LNCaP clone FGC (cell line): ENCODE data around the gene NVL.
A peak's percentile ranks its signal among the peaks of the same experiment; 100 is the strongest.

Experiments
- DNase-seq: peaks from one replicate; pipeline ENCODE4 v3.0.0-alpha.2; 2011; ENCODE audit warnings: low read depth
- H3K4me3 ChIP-seq: 2 replicates; pipeline ENCODE4 v1.5.1; 2011; ENCODE audit warnings: mild to moderate bottlenecking, low read depth, low read length, control low read depth
- TF ChIP-seq, protein P1 (sequence below): IDR thresholded peaks from 2 replicates; pipeline ENCODE4 v1.5.1; 2012; ENCODE audit warnings: mild to moderate bottlenecking; ENCODE audit not compliant: control insufficient read depth, insufficient read depth; ENCODE audit errors: extremely low read depth

Gene NVL

DNA sequence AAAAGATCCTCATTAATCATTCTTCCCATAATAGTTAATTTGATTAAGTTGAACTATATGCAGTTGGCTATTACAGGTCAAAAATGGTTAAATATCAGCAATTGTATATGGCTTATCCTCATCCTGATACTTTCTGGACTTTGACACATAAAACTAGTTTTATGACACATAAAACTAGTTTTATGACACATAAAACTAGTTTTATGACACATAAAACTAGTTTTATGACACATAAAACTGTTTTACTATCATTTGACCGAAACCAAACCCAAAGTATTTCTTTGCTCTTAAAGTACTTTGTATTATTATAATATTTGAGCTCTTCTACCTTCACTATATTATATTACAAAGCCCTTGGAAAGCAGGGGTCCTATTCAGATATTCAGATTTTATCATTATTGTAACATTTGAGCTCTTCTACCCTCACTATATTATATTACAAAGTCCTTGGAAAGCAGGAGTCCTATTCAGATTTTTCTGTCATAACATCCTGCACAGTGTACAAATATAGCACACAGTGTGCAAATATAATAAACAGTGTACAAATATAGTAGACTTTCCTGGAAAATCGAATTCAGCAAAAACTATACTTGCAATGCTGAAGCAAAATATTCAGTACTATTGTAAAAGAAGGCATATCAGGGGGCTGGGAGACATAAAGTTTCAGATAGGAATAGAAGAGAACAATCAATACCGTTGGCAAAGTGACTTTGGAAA is 53.0 kb downstream of the NVL start:
- no peak overlapping the region for H3K4me3 ChIP-seq
- peak; percentile 75 for DNase-seq
- TF ChIP-seq, protein P1, sequence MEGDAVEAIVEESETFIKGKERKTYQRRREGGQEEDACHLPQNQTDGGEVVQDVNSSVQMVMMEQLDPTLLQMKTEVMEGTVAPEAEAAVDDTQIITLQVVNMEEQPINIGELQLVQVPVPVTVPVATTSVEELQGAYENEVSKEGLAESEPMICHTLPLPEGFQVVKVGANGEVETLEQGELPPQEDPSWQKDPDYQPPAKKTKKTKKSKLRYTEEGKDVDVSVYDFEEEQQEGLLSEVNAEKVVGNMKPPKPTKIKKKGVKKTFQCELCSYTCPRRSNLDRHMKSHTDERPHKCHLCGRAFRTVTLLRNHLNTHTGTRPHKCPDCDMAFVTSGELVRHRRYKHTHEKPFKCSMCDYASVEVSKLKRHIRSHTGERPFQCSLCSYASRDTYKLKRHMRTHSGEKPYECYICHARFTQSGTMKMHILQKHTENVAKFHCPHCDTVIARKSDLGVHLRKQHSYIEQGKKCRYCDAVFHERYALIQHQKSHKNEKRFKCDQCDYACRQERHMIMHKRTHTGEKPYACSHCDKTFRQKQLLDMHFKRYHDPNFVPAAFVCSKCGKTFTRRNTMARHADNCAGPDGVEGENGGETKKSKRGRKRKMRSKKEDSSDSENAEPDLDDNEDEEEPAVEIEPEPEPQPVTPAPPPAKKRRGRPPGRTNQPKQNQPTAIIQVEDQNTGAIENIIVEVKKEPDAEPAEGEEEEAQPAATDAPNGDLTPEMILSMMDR: no peak

DNA sequence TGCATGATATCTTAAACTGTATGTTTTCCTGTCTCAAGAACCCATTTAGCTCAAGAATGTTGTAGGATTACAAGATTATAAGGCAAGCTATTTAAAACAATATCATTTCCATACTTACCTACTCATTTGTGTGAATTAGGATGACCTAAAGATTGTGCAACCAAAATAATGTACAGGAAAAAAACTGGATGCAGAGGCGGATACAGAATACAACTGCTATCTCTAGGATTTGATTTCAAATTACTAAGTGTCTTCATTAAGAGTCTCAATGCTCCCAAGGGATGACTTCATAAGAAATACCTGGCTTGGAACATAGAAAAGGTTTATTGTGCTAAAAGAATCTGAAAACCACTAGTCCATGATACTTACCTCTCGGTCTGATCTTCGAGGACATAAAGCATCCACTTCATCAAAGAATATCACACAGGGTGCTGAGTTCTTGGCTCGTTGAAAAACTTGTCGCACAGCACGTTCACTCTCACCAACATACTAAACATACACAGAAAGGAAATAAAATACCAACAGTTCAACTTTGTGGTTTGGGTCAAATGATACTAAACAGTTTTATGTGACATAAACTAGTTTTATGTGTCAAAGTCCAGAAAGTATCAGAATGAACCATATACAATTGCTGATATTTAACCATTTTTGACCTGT is 54.9 kb downstream of the NVL start:
- TF ChIP-seq, protein P1: no peak
- H3K4me3 ChIP-seq: no peak overlapping the region
- no peak for DNase-seq

DNA sequence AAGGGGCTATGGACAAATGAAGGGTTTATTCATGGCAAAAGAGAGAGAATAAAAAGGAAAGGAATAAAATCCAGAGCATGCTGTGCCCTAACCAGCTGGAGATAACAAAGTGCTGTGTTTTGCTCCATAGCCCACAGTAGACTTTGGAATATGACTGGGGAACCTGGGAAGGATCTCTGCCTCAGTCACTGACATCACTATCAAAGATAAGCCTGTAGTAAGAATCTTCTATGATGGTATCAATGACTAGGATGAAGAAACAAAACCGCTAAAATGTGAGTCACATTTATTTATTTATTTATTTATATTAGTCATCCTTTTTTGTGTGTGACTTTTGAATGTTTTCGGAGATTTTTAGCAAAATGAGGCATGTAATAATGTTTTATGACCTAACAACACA is 56.3 kb downstream of the NVL start:
- TF ChIP-seq, protein P1: no peak
- no peak for DNase-seq
- no peak overlapping the region for H3K4me3 ChIP-seq

DNA sequence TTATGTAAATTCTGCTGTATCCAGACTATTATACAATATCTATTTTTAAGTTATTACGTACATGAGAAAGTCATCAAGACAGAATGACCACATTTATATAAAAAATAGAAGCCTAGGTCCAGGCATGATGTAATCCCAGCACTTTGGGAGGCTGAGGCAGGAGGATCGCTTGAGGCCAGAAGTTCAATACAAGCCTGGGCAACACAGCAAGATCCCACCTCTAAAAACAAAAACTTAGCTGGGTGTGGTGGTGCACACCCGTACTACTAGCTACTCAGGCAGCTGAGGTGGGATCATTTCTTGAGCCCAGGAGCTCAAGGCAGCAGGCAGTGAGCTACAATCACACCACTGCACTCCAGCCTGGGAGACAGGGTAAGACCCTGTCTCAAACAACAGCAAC is 58.9 kb downstream of the NVL start:
- DNase-seq: no peak
- TF ChIP-seq, protein P1: no peak
- H3K4me3 ChIP-seq: no peak overlapping the region

DNA sequence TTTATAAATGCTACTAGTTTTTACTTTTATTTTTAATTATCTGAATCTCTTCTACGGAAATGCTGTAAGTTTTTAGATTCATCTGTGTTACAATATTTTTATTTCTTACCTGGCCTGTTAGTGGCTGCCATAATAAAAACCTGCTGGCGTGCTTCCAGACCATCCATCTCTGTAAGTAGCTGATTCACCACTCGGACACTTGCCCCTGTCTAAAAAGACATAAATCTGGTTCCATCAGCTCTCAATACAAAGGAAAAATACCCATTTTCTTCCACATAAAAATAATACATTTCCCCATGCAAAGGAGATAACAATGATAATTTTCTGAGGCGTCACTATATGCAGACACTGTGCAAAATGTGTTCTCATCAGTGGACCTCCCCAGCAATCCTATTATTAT is 62.0 kb downstream of the NVL start:
- TF ChIP-seq, protein P1: no peak
- DNase-seq: no peak
- no peak overlapping the region for H3K4me3 ChIP-seq

DNA sequence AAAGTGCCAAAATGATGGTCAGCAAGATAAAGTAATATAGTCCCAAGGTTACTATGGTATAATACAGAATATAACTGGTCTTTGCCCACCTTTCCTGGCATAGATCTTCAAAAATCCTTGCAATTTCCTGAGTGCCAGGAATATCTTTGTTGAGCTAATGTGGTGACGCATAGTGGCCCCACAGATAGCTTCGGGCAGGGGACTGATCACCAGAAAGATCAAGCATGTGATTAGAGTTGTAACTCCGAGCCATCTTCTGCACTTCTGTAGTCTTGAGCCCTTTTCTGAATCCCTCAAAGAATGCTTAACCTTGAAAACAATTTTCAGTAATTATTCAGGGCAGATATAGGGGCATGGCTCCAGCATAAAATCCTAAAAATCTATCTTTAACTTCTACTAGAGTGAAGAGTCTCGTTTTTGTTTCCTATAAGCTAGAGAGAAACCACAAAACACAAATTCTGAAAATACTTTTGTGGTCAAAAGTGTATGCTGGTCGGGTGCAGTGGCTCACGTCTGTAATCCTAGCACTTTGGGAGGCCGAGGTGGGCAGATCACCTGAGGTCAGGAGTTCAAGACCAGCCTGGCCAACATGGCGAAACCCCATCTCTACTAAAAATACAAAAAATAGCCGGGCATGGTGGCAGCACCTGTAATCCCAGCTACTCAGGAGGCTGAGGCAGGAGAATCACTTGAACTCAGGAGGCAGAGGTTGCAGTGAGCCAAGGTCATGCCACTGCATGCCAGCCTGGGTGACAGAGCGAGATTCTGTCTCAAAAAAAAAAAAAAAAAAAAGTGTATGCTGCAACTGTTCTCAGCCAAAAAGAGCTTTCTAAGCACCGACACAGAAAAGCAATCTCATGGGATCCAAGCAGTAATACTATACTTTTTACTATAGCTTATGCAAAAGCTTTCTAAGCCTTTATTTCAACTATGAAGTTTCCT is 62.8 kb downstream of the NVL start:
- no peak for DNase-seq
- TF ChIP-seq, protein P1: no peak
- H3K4me3 ChIP-seq: no peak overlapping the region
